Tibial nerve (tissue), 4 donors: ENCODE results near the gene KIAA2012.

Experiments used
- CTCF ChIP-seq, 5 experiments: fragments of 200-600 bp in 3 of 5; fragments of 450-650 bp in 2 of 5; sonication (generic) in 3 of 5; IDR thresholded peaks; one replicate each; pipeline ENCODE4 v1.5.1; 2016 to 2019; ENCODE audit warnings: antibody characterized with exemption in 5 of 5, mild to moderate bottlenecking in 3 of 5, moderate library complexity in 2 of 5
- EP300 ChIP-seq, 2 donors: sonication (generic); formaldehyde crosslinking; IDR thresholded peaks; one replicate each; pipeline ENCODE4 v1.6.1; 2017; ENCODE audit warnings: antibody characterized with exemption in 2 of 2, mild to moderate bottlenecking in 1 of 2
- POLR2A ChIP-seq, 2 donors: fragments of 450-650 bp; IDR thresholded peaks; one replicate each; pipeline ENCODE4 v1.6.1; 2017; ENCODE audit warnings: antibody characterized with exemption in 2 of 2, mild to moderate bottlenecking in 2 of 2, moderate library complexity in 2 of 2

GRCh38 chr2:202251494-202251893 is 178.4 kb downstream of the KIAA2012 start:
- no peak for TF ChIP-seq CTCF (IDR thresholded peaks at IDR 0.05)
- no peak for TF ChIP-seq EP300 (IDR thresholded peaks at IDR 0.05)
- no peak for TF ChIP-seq POLR2A (IDR thresholded peaks at IDR 0.05)
